ENCODE results near the gene ITGA6. TPM values are rescaled to one million over a fixed set of nuclear protein-coding genes. Genes with fewer than 3 reads are reported as not detected.
A peak's percentile ranks its signal among the peaks of the same experiment; 100 is the strongest.

ITGA6 gene
- total RNA-seq, 1 donor from 2014 or later: 26.1 TPM

GRCh38 chr2:172408143-172408766, 19.1 kb upstream of the ITGA6 start:
- peaks cover 4% of the 10 kb centered on the region for H3K4me1 Mint-ChIP-seq (ENCODE audit: unreplicated experiment)
- H3K27ac Mint-ChIP-seq: peak overlapping the region; percentile 60

DNA sequence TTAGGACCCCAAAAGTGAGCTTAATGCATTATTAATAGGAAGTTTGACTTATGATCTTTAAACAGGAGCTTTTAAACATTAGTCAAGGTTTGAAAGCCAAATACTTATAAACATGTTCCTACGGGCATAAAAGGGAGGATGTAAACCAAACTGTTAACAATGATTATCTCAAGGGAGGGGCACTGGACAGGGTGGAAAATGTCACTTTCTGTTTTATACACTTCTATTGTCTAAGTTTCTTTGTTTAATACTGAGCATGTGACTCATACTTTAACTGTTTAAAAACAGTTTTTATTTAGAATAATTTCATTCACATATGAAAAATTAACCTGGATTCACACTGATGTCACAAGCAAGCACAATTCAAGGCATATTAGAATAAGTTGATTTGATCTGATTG, 18.3 kb upstream of the ITGA6 start:
- Mint-ChIP-seq H3K4me1 (ENCODE audit: unreplicated experiment) (peaks cover 4% of the 10 kb centered on the region), H3K27ac (peak overlapping the region; percentile 60), H3K4me3 (no peak overlapping the region), H3K9me3 (no peaks in the 10 kb centered on the region), H3K36me3 (no peaks in the 10 kb centered on the region), H3K27me3 (peaks cover 3% of the 10 kb centered on the region)
- TF ChIP-seq CTCF (conservative IDR thresholded peaks at IDR 0.05): no peak
- no peak for DNase-seq (ENCODE audit: extremely low spot score, unreplicated experiment)

More at GRCh38 chr2:172408143-172408766, 19.1 kb upstream of the ITGA6 start:
- Mint-ChIP-seq H3K9me3 (no peaks in the 10 kb centered on the region), H3K4me3 (no peak overlapping the region), H3K36me3 (no peaks in the 10 kb centered on the region), H3K27me3 (peaks cover 3% of the 10 kb centered on the region)
- no peak for DNase-seq (ENCODE audit: extremely low spot score, unreplicated experiment)
- no peak for TF ChIP-seq CTCF (conservative IDR thresholded peaks at IDR 0.05)

DNA sequence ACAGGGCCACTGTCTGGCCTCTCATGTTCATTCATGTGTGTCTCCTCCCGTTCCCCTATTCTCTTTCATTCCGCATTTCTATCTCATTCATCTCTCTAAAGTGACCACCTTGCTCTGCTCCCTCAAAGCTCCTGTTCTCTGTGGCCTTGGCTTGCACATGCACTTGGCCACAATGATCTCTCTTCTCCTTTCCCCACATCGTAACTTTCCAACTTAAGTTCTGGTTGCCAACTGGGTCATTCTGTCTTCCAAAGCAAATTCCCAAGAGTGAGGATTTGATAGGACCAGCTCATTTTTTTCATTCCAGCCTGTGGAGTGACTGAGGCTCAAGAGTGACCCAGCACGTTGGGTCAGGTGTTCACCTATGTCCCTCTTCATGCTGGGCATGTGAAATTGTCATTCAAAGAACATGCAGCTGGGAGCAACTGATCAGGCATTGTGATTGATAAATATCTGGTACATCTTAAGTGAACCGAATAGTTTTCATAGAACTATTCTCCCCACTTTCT, 14.3 kb upstream of the ITGA6 start:
- Mint-ChIP-seq H3K9me3 (no peaks in the 10 kb centered on the region), H3K4me1 (ENCODE audit: unreplicated experiment) (no peaks in the 10 kb centered on the region), H3K27ac (no peak overlapping the region), H3K27me3 (peaks cover 3% of the 10 kb centered on the region), H3K36me3 (no peaks in the 10 kb centered on the region), H3K4me3 (no peak overlapping the region)
- no peak for DNase-seq (ENCODE audit: extremely low spot score, unreplicated experiment)
- TF ChIP-seq CTCF (conservative IDR thresholded peaks at IDR 0.05): no peak

DNA sequence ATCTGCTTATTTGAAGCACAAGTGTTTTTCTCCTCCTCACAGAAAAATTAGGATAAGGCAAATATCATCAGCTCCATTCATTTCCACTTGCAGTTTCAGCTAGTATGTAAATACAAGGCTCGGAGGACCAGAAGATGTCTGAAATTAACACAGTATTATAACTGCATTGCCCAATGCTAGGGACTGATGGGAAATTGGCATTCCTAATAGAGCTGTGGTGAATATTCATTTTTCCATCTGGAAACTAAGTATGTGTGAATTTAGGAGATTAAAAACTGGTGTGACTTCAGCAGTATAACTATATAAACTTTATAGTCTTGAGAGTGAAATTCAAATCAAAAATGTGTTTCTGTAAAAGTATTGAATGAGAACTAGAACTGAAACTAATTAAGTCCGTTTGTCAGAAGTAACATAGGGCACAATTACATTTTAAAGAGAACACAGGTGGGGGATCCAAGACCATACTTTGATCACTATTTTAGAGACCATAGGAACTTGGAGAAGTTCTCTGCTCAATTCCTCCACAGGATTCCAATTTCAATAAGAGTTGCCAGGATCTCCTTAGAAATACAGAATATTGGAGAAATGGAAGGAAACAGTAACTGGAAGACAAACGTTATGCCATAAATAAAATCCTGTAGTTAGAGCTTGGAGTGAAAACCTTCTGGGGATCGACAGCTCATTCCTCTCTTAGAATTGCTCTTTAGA, 12.1 kb upstream of the ITGA6 start:
- no peaks in the 10 kb centered on the region for H3K4me1 Mint-ChIP-seq (ENCODE audit: unreplicated experiment)
- no peak overlapping the region for H3K4me3 Mint-ChIP-seq
- no peaks in the 10 kb centered on the region for H3K36me3 Mint-ChIP-seq
- peaks cover 5% of the 10 kb centered on the region for H3K27me3 Mint-ChIP-seq
- no peak for TF ChIP-seq CTCF (conservative IDR thresholded peaks at IDR 0.05)
- no peak overlapping the region for H3K27ac Mint-ChIP-seq
- peaks cover 6% of the 10 kb centered on the region for H3K9me3 Mint-ChIP-seq
- no peak for DNase-seq (ENCODE audit: extremely low spot score, unreplicated experiment)

- DNase-seq (ENCODE audit: extremely low spot score, unreplicated experiment): no peak
- TF ChIP-seq CTCF (conservative IDR thresholded peaks at IDR 0.05): no peak
- H3K27ac Mint-ChIP-seq: no peak overlapping the region
- H3K27me3 Mint-ChIP-seq: peaks cover 5% of the 10 kb centered on the region
- no peaks in the 10 kb centered on the region for H3K36me3 Mint-ChIP-seq
- peaks cover 6% of the 10 kb centered on the region for H3K9me3 Mint-ChIP-seq
- no peaks in the 10 kb centered on the region for H3K4me1 Mint-ChIP-seq (ENCODE audit: unreplicated experiment)
- H3K4me3 Mint-ChIP-seq: no peak overlapping the region
Measured at GRCh38 chr2:172415865-172416183, 11.6 kb upstream of the ITGA6 start.
